Prostate gland (tissue), 2 donors: ENCODE results near the gene DACH1. TPM values are rescaled to one million over a fixed set of nuclear protein-coding genes. Genes with fewer than 3 reads are reported as not detected.

ENCODE experiments used
- DNase-seq: peaks from one replicate; pipeline ENCODE4 v3.0.0-alpha.2; 2019; ENCODE audit warnings: low spot score
- H3K27ac ChIP-seq, 2 donors: fragments of 200-600 bp; sonication (generic); 2 replicates each; pipeline ENCODE4 v1.5.1; 2017 to 2019
- H3K27me3 ChIP-seq: fragments of 200-600 bp; sonication (generic); replicated peaks from 2 replicates; pipeline ENCODE4 v1.5.1; 2019; ENCODE audit not compliant: insufficient read depth
- H3K36me3 ChIP-seq, 2 donors: fragments of 200-600 bp; sonication (generic); 1 replicate in 1 of 2; 2 replicates in 1 of 2; pipeline versions ENCODE4 v1.5.1 to v1.8.1; 2017 to 2019
- H3K4me1 ChIP-seq: fragments of 200-600 bp; sonication (generic); replicated peaks from 2 replicates; pipeline ENCODE4 v1.5.1; 2019
- H3K4me3 ChIP-seq, 2 donors: fragments of 200-600 bp; sonication (generic); 2 replicates each; pipeline ENCODE4 v1.5.1; 2017 to 2019
- H3K9me3 ChIP-seq: fragments of 200-600 bp; sonication (generic); 2 replicates; pipeline ENCODE4 v1.5.1; 2017
- CTCF ChIP-seq, 4 experiments: fragments of 200-600 bp in 2 of 4; fragments of 450-650 bp in 2 of 4; sonication (generic) in 2 of 4; IDR thresholded peaks; 1 replicate in 3 of 4; 2 replicates in 1 of 4; pipeline ENCODE4 v1.5.1; 2016 to 2019; ENCODE audit warnings: antibody characterized with exemption in 4 of 4, mild to moderate bottlenecking in 2 of 4, moderate library complexity in 2 of 4
- POLR2A ChIP-seq: fragments of 450-650 bp; IDR thresholded peaks from one replicate; pipeline ENCODE4 v1.6.1; 2016; ENCODE audit warnings: antibody characterized with exemption, mild to moderate bottlenecking
- POLR2AphosphoS5 ChIP-seq: sonication (generic); formaldehyde crosslinking; IDR thresholded peaks from one replicate; pipeline ENCODE4 v1.6.1; 2017; ENCODE audit warnings: antibody characterized with exemption
- WGBS: methylation state at CpG from one replicate; pipeline ENCODE4 v1.1.5; 2018; 5-methylcytosine and 5-hydroxymethylcytosine counted together
- intact Hi-C: fragments of 100-400 bp; cut with DNase I; formaldehyde crosslinking; loops from one replicate; pipeline ENCODE4 v1.14.2; 2022
- total RNA-seq, 2 donors: library from RNA; depleted of rRNA; stranded (reverse); fragments of >200 nt; gene quantifications; one replicate each; pipeline ENCODE4 v1.1.0, GENCODE V29; 2016

The DACH1 gene
- total RNA-seq, 2 donors from 2014 or later, result 14.6 to 18.0 TPM

GRCh38 chr13:71768881-71769280 is 98.1 kb downstream of the DACH1 start:
- TF ChIP-seq POLR2A (no peak), POLR2AphosphoS5 (no peak), CTCF (IDR thresholded peaks at IDR 0.05) (no peak)
- no peaks in the 10 kb centered on the region for H3K27me3 ChIP-seq
- H3K27ac ChIP-seq, result no peak overlapping the region
- no peak overlapping the region for H3K4me3 ChIP-seq
- no peaks in the 10 kb centered on the region for H3K9me3 ChIP-seq
- H3K36me3 ChIP-seq, result no peaks in the 10 kb centered on the region
- DNase-seq, result no peak
- H3K4me1 ChIP-seq, result no peaks in the 10 kb centered on the region
- intact Hi-C loops, result no loop called here

GRCh38 chr13:71759651-71760511 is 107.1 kb downstream of the DACH1 start:
- Histone ChIP-seq H3K36me3 (no peaks in the 10 kb centered on the region), H3K4me1 (no peaks in the 10 kb centered on the region), H3K27ac (no peak overlapping the region), H3K27me3 (no peaks in the 10 kb centered on the region), H3K4me3 (no peak overlapping the region), H3K9me3 (no peaks in the 10 kb centered on the region)
- 58% methylated on average over 10 of the region's 10 CpGs for WGBS
- TF ChIP-seq POLR2A (no peak), POLR2AphosphoS5 (no peak), CTCF (IDR thresholded peaks at IDR 0.05) (no peak)
- no peak for DNase-seq
- intact Hi-C loops, result no loop called here

- Histone ChIP-seq H3K27me3 (no peaks in the 10 kb centered on the region), H3K4me1 (no peaks in the 10 kb centered on the region), H3K36me3 (no peaks in the 10 kb centered on the region), H3K27ac (no peak overlapping the region), H3K4me3 (no peak overlapping the region), H3K9me3 (no peaks in the 10 kb centered on the region)
- no peak for TF ChIP-seq POLR2AphosphoS5
- no peak for DNase-seq
- intact Hi-C loops, result no loop called here
- WGBS, result 23% methylated on average over 2 of the region's 2 CpGs
Measured at GRCh38 chr13:71758828-71759227, 108.2 kb downstream of the DACH1 start.

- Histone ChIP-seq H3K36me3 (no peaks in the 10 kb centered on the region), H3K9me3 (no peaks in the 10 kb centered on the region), H3K27ac (no peak overlapping the region), H3K4me3 (no peak overlapping the region), H3K4me1 (no peaks in the 10 kb centered on the region), H3K27me3 (no peaks in the 10 kb centered on the region)
- intact Hi-C loops, result no loop called here
- WGBS, result 71% methylated on average over 7 of the region's 7 CpGs
- TF ChIP-seq CTCF (IDR thresholded peaks at IDR 0.05) (no peak), POLR2A (no peak), POLR2AphosphoS5 (no peak)
- no peak for DNase-seq
Measured at GRCh38 chr13:71754407-71754974, 112.5 kb downstream of the DACH1 start.

- no peak for DNase-seq
- Histone ChIP-seq H3K4me3 (no peak overlapping the region), H3K27me3 (no peaks in the 10 kb centered on the region), H3K9me3 (no peaks in the 10 kb centered on the region), H3K27ac (no peak overlapping the region), H3K4me1 (no peaks in the 10 kb centered on the region), H3K36me3 (no peaks in the 10 kb centered on the region)
- intact Hi-C loops, result no loop called here
- WGBS, result 80% methylated on average over 4 of the region's 4 CpGs
- no peak for TF ChIP-seq POLR2A
- TF ChIP-seq CTCF (IDR thresholded peaks at IDR 0.05), result no peak
- no peak for TF ChIP-seq POLR2AphosphoS5
Measured at GRCh38 chr13:71752775-71753513, 114.1 kb downstream of the DACH1 start.
